GM10266 (cell line): ENCODE measurements around the gene IRAK1.

Source experiments
- DNase-seq: peaks from one replicate; pipeline ENCODE4 v3.0.0; 2012; ENCODE audit errors: extremely low spot score
- CTCF ChIP-seq: IDR thresholded peaks from 2 replicates; pipeline ENCODE4 v1.5.1; 2012; ENCODE audit warnings: mild to moderate bottlenecking, low read depth; ENCODE audit not compliant: control insufficient read depth, insufficient read depth; ENCODE audit errors: missing control alignments

IRAK1 gene

GRCh38 chrX:154059231-154059630 lies 39.5 kb upstream of the IRAK1 start:
- no peak for TF ChIP-seq CTCF
- DNase-seq: no peak

- no peak for DNase-seq
- no peak for TF ChIP-seq CTCF
These were observed 38.7 kb upstream of the IRAK1 start for GRCh38 chrX:154058214-154058997.

- DNase-seq: no peak
- TF ChIP-seq CTCF: no peak
These were observed 38.1 kb upstream of the IRAK1 start for GRCh38 chrX:154057791-154058190.

- DNase-seq: no peak
- no peak for TF ChIP-seq CTCF
These were observed 37.1 kb upstream of the IRAK1 start for GRCh38 chrX:154056770-154057241.

GRCh38 chrX:154051201-154051810 lies 31.6 kb upstream of the IRAK1 start:
- TF ChIP-seq CTCF: peak; percentile 68
- DNase-seq: peak; percentile 44

- DNase-seq: no peak
- no peak for TF ChIP-seq CTCF
These were observed 30.4 kb upstream of the IRAK1 start for GRCh38 chrX:154050113-154050495.
